Activated naive CD8-positive, alpha-beta T cell treated with anti-CD3 and anti-CD28 coated beads, Interleukin-2, amount 10 ng/mL, durations not matched to agents 7 days and 5 days (primary cell): ENCODE data around the gene NYNRIN. TPM values are rescaled to one million over a fixed set of nuclear protein-coding genes. Genes with fewer than 3 reads are reported as not detected.
A peak's percentile ranks its signal among the peaks of the same experiment; 100 is the strongest.
"Not testable (repeated sequence)": the region's sequence is repeated elsewhere in the genome, so short reads cannot be mapped to it uniquely, and the experiment has no call there.

ENCODE experiments used
- ATAC-seq: fragments of 150-1000 bp; cut with Tn5 transposase; one replicate; pipeline ENCODE4 v1.10.0; 2021; ENCODE audit warnings: low read depth, moderate library complexity
- POLR2A ChIA-PET: fragments of 350-600 bp; sonication (Branson Sonifier 250); formaldehyde crosslinking; loops from one replicate; lab custom pipeline; 2021; ENCODE audit warnings: antibody characterized with exemption; lab: Charles Lee
- DNase-seq: peaks from one replicate; pipeline ENCODE4 v3.0.0; 2021
- H3K27ac Mint-ChIP-seq: one replicate; pipeline ENCODE4 v1.8.0; 2022; ENCODE audit warnings: mild to moderate bottlenecking, mixed read lengths
- H3K27me3 Mint-ChIP-seq: one replicate; pipeline ENCODE4 v1.8.0; 2022; ENCODE audit warnings: mild to moderate bottlenecking, moderate library complexity, mixed read lengths
- H3K36me3 Mint-ChIP-seq: one replicate; pipeline ENCODE4 v1.8.0; 2021; ENCODE audit warnings: mild to moderate bottlenecking, mixed read lengths
- H3K4me1 Mint-ChIP-seq: one replicate; pipeline ENCODE4 v1.8.0; 2021; ENCODE audit warnings: mixed read lengths
- H3K4me3 Mint-ChIP-seq: one replicate; pipeline ENCODE4 v1.8.0; 2022; ENCODE audit warnings: mild to moderate bottlenecking, moderate library complexity, mixed read lengths
- H3K9me3 Mint-ChIP-seq: one replicate; pipeline ENCODE4 v1.8.0; 2021; ENCODE audit warnings: mixed read lengths
- total RNA-seq, 2 experiments: library from RNA; stranded (reverse); gene quantifications; one replicate each; pipeline ENCODE4 v1.2.3, GENCODE V29; 2021

NYNRIN gene
- total RNA-seq, result under 1 TPM; 0.34 to 0.42 TPM

DNA sequence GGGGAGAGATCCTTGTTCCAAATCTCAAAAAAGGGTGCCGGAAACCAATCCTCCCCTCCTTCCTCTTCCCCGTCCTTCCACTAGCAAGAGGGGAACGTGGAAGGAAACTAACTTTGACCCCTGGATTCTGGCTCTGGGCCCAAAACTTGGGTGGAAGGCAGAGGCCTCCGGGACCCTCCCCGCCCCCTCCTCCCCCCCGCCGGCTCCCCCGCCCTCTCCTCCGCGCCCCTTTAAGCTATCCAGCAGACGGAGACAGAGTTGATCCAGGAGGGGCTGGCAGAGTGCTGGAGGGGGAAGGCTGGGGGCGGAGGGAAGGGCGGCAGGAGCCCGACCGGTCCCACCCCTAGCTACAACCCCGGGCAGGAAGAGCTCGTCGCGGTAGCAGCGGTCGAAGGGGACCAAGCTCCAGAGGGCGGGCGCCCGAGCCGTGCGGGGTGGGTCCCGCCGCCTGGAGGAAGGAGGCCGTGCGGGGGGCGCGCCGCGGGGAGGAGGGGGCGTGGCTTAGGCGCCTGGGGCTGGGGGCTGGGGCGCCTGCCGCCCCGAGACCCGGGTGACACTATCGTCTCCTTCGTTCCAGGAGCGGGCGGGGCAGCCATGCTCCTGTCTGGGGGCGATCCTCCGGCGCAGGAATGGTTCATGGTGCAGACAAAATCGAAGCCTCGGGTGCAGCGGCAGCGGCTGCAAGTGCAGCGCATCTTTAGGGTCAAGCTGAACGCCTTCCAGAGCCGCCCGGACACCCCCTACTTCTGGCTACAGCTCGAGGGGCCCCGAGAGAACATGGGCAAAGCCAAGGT is at the start of gene NYNRIN:
Gene NYNRIN, plus strand, starts transcription at position 351 of the 794 bp plus-strand sequence. Its CDS starts 244 bp downstream, at position 595.
- Mint-ChIP-seq H3K4me3 (peak within 1 kb of the TSS; percentile 74), H3K27me3 (peaks cover 47% of the 10 kb centered on the region), H3K36me3 (no peaks in the 10 kb centered on the region), H3K9me3 (no peaks in the 10 kb centered on the region), H3K27ac (peak within 1 kb of the TSS; percentile 30), H3K4me1 (peaks cover 9% of the 10 kb centered on the region)
- ATAC-seq, result peak; percentile 94
- peak; percentile 70 for DNase-seq
- POLR2A ChIA-PET, result interaction anchor here (0.7 to 1.2 kb wide), 3 partner anchors 26 to 31 kb away, joined by 3 to 5 read pairs (median 3); partner anchors contain the start of genes CBLN3 and KHNYN

DNA sequence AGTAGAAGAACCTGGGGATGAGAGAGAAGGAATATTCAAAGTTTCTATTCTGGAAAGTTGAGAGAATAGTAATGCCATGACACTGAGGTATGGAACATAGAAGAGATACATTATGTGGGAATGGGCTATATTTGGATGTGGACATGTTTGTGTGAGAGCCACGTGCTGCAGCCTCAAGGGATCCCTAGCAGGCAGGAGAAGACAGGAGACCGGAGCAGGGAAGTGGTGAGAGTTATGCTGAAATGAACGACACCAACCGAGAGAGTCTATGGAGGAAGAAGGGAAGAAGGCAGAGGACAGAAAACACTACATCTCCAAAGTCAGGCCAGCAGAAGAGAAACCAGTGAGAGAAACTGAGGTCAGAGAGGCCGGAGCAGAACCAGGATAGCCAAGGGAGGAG is 49.1 kb upstream of the NYNRIN start:
- POLR2A ChIA-PET, result no interaction called here
- Mint-ChIP-seq H3K9me3 (no peaks in the 10 kb centered on the region), H3K4me3 (no peak overlapping the region), H3K4me1 (no peaks in the 10 kb centered on the region), H3K27ac (no peak overlapping the region), H3K36me3 (no peaks in the 10 kb centered on the region), H3K27me3 (peaks cover 64% of the 10 kb centered on the region)
- no peak for DNase-seq
- ATAC-seq, result no peak

DNA sequence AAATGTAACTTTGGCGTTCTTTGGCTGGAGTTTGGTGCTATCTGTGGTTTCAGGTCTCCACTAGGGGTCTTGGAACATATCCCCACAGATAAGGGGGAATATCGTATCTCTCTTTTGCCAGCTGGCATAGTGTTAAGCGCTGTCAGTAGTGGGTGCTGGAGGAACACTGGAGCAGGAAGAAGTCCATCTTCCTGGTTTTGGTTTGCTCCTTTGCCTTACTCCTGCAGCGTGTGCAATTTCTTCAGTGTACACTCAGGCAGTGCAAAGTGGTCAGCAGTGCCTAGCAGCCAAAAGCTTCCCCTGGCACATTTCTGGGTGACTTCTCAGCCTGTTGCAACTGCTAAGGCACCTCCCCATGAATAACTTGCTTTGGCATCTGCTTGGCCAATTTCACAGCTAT is 47.3 kb upstream of the NYNRIN start:
- no peak overlapping the region for H3K27ac Mint-ChIP-seq
- POLR2A ChIA-PET, result no interaction called here
- ATAC-seq (no peak), DNase-seq (no peak)
- H3K4me1 Mint-ChIP-seq, result no peaks in the 10 kb centered on the region
- peaks cover 58% of the 10 kb centered on the region for H3K27me3 Mint-ChIP-seq
- no peaks in the 10 kb centered on the region for H3K36me3 Mint-ChIP-seq
- H3K4me3 Mint-ChIP-seq, result no peak overlapping the region
- no peaks in the 10 kb centered on the region for H3K9me3 Mint-ChIP-seq

DNA sequence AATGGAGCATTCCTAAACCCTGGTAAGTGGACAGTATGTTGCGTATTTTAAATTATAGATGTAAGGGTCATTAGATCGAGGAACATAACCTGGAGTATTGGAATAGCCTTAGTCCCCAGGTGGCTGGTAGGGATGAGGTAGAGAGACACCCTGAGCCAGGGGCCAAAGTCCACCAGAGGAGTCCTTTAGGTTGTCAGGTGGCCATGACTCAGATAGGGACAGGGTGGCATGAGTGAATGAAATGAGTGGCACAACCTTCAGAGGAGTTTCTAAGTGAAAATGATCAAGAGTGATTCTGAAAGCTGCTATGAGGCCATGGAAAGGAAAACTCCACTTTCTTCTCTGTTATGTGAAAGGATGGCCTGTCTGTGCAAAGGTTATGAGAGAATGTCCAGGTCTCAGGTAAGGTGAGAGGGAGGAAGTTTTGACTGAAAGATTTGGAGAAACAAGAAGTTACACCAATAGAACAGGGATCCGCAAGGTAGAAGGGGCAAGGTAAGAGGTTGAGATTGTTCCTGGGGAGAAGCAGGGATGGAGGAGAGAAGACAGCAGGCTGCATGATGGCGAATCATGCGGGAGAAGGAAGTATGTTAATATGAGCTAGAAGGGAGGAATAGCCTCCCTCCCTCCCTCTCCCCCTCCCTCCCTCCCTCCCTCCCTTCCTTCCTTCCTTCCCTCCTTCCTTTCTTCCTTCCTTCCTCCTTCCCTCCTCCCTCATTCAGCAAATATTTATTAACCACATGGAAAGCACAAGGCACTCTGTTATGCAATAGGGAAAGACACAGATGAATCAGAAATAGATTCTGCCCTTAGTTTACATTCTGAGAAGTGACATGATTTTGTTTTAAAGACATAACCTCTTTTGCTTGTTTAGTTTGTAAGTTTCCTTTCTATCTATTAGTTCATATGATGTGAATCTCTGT is 45.0 kb upstream of the NYNRIN start:
- ATAC-seq (no peak), DNase-seq (no peak)
- Mint-ChIP-seq H3K27ac (no peak overlapping the region), H3K4me1 (no peaks in the 10 kb centered on the region), H3K36me3 (no peaks in the 10 kb centered on the region), H3K9me3 (no peaks in the 10 kb centered on the region), H3K27me3 (peaks cover 51% of the 10 kb centered on the region), H3K4me3 (no peak overlapping the region)
- POLR2A ChIA-PET, result interaction anchor here (0.7 kb wide), 1 partner anchor 16 kb away, joined by 5 read pairs; no protein-coding TSS in a partner anchor

DNA sequence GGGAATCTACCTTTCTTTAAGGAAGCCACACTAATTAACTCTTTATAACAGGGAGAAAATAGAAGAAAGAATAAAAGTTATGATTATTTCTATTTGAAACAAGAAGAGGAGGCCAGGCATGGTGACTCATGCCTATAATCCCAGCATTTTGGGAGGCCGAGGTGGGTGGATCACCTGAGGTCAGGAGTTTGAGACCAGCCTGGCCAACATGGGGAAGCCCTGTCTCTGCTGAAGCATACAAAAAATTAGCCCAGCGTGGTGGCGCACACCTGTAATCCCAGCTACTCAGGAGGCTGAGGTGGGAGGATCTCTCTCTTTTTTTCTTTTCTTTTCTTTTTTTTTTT is 44.3 kb upstream of the NYNRIN start:
- H3K27ac Mint-ChIP-seq, ATAC-seq, H3K36me3 Mint-ChIP-seq, H3K4me3 Mint-ChIP-seq, H3K4me1 Mint-ChIP-seq, DNase-seq, H3K9me3 Mint-ChIP-seq: not testable (repeated sequence)
- POLR2A ChIA-PET, result interaction anchor here (0.7 kb wide), 1 partner anchor 15 kb away, joined by 5 read pairs; no protein-coding TSS in a partner anchor
- H3K27me3 Mint-ChIP-seq, result peaks cover 47% of the 10 kb centered on the region

DNA sequence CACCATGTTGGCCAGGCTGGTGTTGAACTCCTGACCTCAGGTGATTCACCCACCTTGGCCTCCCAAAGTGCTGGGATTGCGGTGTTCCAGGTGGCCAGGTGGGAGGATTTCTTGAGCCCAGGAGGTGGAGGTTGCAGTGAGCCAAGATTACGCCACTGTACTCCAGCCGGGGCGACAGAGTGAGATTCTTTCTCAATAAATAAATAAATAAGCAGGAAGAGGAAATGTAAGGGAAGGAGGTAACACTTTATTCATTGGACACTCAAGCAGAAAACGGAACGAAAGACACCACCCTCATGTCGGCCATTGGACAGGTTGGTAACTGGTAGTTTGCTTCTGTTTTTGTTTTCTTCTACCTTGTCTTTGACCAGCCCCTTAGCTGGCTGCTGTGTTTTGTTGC is 43.8 kb upstream of the NYNRIN start:
- Mint-ChIP-seq H3K27ac (no peak overlapping the region), H3K27me3 (peaks cover 46% of the 10 kb centered on the region), H3K9me3 (no peaks in the 10 kb centered on the region), H3K4me1 (no peaks in the 10 kb centered on the region), H3K4me3 (no peak overlapping the region), H3K36me3 (no peaks in the 10 kb centered on the region)
- ATAC-seq, result no peak
- POLR2A ChIA-PET, result no interaction called here
- no peak for DNase-seq

DNA sequence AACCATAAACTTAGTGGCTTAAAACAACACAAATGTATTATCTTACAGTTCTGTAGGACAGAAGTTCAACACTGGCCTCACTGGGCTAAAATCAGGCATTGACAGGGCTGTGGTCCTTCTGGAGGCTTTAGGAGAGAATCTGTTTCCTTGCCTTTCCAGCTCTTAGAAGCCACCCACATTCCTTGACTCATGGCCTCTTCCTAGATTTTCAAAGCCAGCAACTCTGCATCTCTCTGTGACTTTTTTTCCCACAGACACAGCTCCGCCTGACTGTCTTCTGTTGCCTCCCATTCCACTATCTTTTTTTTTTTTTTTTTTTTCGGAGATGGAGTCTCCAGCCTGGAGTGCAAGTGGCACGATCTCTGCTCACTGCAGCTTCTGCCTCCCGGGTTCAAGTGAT is 42.6 kb upstream of the NYNRIN start:
- peaks cover 39% of the 10 kb centered on the region for H3K27me3 Mint-ChIP-seq
- no peak overlapping the region for H3K27ac Mint-ChIP-seq
- POLR2A ChIA-PET, result no interaction called here
- H3K4me1 Mint-ChIP-seq, result no peaks in the 10 kb centered on the region
- H3K9me3 Mint-ChIP-seq, result no peaks in the 10 kb centered on the region
- ATAC-seq (no peak), DNase-seq (no peak)
- H3K4me3 Mint-ChIP-seq, result no peak overlapping the region
- no peaks in the 10 kb centered on the region for H3K36me3 Mint-ChIP-seq

DNA sequence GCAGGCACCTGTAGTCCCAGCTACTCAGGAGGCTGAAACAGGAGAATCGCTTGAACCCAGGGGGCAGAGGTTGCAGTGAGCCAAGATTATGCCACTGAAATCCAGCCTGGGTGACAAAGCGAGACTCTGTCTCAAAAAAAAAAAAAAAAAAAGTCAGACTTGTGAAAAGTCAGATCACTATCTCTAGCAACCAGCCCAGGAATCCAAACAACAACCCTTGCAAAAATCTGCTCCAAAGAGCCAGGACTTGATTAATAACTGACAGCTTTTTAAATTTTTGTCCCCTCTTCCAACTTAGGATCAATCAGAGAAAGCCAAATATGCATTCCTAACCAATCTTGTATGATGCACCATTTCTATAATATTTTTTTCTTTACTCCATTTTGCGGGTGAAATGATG is 38.5 kb upstream of the NYNRIN start:
- POLR2A ChIA-PET, result interaction anchor here (0.7 to 0.9 kb wide), 2 partner anchors 69 to 244 kb away, joined by 3 read pairs; partner anchors contain the start of genes CBLN3 and KHNYN
- Mint-ChIP-seq H3K4me3 (no peak overlapping the region), H3K27me3 (peaks cover 46% of the 10 kb centered on the region), H3K4me1 (peaks cover under 1% of the 10 kb centered on the region), H3K36me3 (no peaks in the 10 kb centered on the region), H3K9me3 (no peaks in the 10 kb centered on the region), H3K27ac (no peak overlapping the region)
- DNase-seq (no peak), ATAC-seq (no peak)

DNA sequence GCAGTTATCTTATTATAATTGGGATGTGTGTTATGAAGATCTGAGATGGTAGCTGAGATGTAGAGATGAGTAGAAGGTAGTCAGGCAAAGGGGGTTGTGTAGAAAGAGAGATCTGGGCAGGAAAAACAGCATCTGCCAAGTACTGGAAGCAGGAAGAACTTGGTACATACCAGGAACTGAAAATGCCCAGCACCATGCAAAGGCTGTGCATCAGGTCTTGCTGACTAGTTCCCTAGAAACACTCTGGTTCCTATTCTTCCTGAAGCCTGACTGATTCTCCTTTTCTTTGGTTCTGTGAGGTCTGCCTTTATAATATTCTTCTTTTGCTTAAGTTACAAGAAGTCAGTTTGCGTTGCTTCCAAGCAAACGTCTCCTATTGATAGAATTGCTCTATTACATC is 37.5 kb upstream of the NYNRIN start:
- H3K27me3 Mint-ChIP-seq, result peaks cover 55% of the 10 kb centered on the region
- POLR2A ChIA-PET, result no interaction called here
- peaks cover 2% of the 10 kb centered on the region for H3K36me3 Mint-ChIP-seq
- H3K4me1 Mint-ChIP-seq, result peaks cover 10% of the 10 kb centered on the region
- H3K4me3 Mint-ChIP-seq, result no peak overlapping the region
- no peak overlapping the region for H3K27ac Mint-ChIP-seq
- no peaks in the 10 kb centered on the region for H3K9me3 Mint-ChIP-seq
- DNase-seq (no peak), ATAC-seq (no peak)

DNA sequence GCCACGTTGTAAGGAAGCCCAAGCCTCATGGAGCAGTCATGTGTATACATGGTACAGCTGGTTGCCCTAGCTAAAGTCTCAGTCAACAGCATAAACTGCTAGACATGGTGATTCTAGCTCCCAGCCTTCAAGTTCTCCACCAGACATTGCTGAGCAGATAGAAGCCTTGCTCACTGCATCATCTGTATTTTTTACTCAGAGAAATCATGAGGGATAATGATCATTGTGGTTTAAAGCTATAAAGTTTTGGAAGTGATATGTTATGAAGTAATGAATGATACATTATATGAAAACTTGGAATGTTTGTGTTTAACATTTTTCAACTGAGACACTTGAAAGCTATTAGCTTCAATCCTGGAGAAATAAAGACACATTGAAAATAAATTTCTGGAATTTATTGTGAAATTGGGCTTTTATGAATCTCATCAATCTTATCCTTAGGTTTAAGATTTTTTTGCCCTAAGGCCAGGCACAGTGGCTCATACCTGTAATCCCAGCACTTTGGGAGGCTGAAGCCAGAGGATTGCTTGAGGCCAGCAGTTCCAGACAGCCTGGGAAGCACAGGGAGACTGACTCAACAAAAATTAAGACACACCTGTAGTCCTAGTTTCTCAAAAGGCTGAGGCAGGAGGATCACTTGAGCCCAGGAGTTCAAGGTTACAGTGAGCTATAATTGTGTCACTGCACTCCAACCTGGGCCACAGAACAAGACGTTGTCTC is 36.4 kb upstream of the NYNRIN start:
- peaks cover 60% of the 10 kb centered on the region for H3K27me3 Mint-ChIP-seq
- H3K4me3 Mint-ChIP-seq, result no peak overlapping the region
- ATAC-seq (no peak), DNase-seq (no peak)
- H3K27ac Mint-ChIP-seq, result no peak overlapping the region
- peaks cover 2% of the 10 kb centered on the region for H3K36me3 Mint-ChIP-seq
- peaks cover 16% of the 10 kb centered on the region for H3K4me1 Mint-ChIP-seq
- POLR2A ChIA-PET, result no interaction called here
- no peaks in the 10 kb centered on the region for H3K9me3 Mint-ChIP-seq

DNA sequence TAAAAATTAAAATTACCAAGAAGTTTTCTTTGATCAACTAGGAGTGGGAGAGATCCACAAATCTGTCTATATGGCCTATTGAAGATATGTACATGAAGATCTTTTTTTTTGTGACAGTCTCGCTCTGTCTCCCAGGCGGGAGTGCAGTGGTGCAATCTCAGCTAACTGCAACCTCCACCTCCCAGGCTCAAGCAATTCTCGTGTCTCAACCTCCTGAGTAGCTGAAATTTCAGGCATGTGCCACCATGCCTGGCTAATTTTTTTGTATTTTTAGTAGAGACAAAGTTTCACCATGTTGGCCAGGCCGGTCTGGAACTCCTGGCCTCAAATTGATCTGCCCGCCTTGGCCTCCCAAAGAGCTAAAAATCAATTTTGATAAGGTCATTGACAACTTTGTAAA is 35.4 kb upstream of the NYNRIN start:
- ATAC-seq (no peak), DNase-seq (no peak)
- Mint-ChIP-seq H3K27me3 (peaks cover 65% of the 10 kb centered on the region), H3K4me3 (no peak overlapping the region), H3K9me3 (no peaks in the 10 kb centered on the region), H3K36me3 (peaks cover 2% of the 10 kb centered on the region), H3K27ac (no peak overlapping the region), H3K4me1 (peaks cover 20% of the 10 kb centered on the region)
- POLR2A ChIA-PET, result no interaction called here

DNA sequence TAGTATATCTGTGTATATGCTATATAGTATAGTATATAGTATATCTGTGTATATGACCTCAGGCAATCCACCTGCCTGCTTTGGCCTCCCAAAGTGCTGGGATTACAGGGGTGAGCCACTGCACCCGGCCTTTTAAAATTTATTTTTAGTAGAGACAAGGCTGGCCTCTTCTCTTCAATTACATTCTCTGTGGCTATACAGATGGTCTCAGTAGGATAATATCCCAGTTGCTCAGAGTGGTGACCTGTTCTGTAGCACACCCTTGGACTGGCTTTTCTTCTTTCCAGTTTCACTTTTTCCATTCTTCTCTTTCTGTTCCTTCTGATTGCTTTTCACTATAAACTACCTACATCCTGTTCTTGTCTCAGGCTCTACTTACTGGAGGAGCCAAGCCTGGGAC is 34.0 kb upstream of the NYNRIN start:
- H3K27ac Mint-ChIP-seq, result no peak overlapping the region
- H3K4me1 Mint-ChIP-seq, result peaks cover 23% of the 10 kb centered on the region
- ATAC-seq (no peak), DNase-seq (no peak)
- H3K27me3 Mint-ChIP-seq, result peaks cover 65% of the 10 kb centered on the region
- POLR2A ChIA-PET, result interaction anchor here (0.8 to 2.2 kb wide), 3 partner anchors 26 to 72 kb away, joined by 3 to 14 read pairs (median 4); partner anchors contain the start of genes CBLN3 and KHNYN
- peaks cover 2% of the 10 kb centered on the region for H3K36me3 Mint-ChIP-seq
- no peak overlapping the region for H3K4me3 Mint-ChIP-seq
- no peaks in the 10 kb centered on the region for H3K9me3 Mint-ChIP-seq
